ENCODE results near the gene TFE3. TPM values are rescaled to one million over a fixed set of nuclear protein-coding genes. Genes with fewer than 3 reads are reported as not detected.

Gene TFE3
- total and polyA plus RNA-seq, 2 experiments from 2014 or later = 21.4 to 83.8 TPM

DNA sequence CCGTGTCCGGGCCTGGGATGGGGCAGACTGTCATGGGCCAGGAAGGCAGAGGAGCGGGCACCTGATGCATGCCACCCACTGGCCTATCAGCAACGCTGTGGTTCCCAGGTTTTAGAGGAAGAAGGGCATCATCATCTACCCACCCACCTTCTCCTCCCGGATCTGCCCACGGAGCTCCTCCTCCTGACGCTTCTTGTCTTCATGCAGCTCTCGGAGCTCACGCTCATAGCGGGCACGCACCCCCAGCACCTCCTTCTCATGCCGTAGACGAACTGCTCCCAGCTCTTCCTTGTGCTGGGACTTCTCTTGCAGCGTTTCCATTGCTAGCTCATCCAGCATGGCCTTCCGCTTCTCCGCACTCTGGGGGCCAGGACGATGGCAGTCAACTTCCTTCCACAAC lies 60.1 kb downstream of the TFE3 start (continued):
- TF ChIP-seq, protein P1, sequence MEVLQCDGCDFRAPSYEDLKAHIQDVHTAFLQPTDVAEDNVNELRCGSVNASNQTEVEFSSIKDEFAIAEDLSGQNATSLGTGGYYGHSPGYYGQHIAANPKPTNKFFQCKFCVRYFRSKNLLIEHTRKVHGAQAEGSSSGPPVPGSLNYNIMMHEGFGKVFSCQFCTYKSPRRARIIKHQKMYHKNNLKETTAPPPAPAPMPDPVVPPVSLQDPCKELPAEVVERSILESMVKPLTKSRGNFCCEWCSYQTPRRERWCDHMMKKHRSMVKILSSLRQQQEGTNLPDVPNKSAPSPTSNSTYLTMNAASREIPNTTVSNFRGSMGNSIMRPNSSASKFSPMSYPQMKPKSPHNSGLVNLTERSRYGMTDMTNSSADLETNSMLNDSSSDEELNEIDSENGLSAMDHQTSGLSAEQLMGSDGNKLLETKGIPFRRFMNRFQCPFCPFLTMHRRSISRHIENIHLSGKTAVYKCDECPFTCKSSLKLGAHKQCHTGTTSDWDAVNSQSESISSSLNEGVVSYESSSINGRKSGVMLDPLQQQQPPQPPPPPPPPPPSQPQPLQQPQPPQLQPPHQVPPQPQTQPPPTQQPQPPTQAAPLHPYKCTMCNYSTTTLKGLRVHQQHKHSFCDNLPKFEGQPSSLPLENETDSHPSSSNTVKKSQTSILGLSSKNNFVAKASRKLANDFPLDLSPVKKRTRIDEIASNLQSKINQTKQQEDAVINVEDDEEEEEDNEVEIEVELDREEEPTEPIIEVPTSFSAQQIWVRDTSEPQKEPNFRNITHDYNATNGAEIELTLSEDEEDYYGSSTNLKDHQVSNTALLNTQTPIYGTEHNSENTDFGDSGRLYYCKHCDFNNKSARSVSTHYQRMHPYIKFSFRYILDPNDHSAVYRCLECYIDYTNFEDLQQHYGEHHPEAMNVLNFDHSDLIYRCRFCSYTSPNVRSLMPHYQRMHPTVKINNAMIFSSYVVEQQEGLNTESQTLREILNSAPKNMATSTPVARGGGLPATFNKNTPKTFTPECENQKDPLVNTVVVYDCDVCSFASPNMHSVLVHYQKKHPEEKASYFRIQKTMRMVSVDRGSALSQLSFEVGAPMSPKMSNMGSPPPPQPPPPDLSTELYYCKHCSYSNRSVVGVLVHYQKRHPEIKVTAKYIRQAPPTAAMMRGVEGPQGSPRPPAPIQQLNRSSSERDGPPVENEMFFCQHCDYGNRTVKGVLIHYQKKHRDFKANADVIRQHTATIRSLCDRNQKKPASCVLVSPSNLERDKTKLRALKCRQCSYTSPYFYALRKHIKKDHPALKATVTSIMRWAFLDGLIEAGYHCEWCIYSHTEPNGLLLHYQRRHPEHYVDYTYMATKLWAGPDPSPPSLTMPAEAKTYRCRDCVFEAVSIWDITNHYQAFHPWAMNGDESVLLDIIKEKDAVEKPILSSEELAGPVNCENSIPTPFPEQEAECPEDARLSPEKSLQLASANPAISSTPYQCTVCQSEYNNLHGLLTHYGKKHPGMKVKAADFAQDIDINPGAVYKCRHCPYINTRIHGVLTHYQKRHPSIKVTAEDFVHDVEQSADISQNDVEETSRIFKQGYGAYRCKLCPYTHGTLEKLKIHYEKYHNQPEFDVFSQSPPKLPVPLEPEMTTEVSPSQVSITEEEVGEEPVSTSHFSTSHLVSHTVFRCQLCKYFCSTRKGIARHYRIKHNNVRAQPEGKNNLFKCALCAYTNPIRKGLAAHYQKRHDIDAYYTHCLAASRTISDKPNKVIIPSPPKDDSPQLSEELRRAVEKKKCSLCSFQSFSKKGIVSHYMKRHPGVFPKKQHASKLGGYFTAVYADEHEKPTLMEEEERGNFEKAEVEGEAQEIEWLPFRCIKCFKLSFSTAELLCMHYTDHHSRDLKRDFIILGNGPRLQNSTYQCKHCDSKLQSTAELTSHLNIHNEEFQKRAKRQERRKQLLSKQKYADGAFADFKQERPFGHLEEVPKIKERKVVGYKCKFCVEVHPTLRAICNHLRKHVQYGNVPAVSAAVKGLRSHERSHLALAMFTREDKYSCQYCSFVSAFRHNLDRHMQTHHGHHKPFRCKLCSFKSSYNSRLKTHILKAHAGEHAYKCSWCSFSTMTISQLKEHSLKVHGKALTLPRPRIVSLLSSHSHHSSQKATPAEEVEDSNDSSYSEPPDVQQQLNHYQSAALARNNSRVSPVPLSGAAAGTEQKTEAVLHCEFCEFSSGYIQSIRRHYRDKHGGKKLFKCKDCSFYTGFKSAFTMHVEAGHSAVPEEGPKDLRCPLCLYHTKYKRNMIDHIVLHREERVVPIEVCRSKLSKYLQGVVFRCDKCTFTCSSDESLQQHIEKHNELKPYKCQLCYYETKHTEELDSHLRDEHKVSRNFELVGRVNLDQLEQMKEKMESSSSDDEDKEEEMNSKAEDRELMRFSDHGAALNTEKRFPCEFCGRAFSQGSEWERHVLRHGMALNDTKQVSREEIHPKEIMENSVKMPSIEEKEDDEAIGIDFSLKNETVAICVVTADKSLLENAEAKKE (CRISPR knock-in tag; IDR thresholded peaks at IDR 0.05) = no peak
- no peak for TF ChIP-seq NANOG (IDR thresholded peaks at IDR 0.05; ENCODE audit: borderline replicate concordance)
- TF ChIP-seq, protein P2, sequence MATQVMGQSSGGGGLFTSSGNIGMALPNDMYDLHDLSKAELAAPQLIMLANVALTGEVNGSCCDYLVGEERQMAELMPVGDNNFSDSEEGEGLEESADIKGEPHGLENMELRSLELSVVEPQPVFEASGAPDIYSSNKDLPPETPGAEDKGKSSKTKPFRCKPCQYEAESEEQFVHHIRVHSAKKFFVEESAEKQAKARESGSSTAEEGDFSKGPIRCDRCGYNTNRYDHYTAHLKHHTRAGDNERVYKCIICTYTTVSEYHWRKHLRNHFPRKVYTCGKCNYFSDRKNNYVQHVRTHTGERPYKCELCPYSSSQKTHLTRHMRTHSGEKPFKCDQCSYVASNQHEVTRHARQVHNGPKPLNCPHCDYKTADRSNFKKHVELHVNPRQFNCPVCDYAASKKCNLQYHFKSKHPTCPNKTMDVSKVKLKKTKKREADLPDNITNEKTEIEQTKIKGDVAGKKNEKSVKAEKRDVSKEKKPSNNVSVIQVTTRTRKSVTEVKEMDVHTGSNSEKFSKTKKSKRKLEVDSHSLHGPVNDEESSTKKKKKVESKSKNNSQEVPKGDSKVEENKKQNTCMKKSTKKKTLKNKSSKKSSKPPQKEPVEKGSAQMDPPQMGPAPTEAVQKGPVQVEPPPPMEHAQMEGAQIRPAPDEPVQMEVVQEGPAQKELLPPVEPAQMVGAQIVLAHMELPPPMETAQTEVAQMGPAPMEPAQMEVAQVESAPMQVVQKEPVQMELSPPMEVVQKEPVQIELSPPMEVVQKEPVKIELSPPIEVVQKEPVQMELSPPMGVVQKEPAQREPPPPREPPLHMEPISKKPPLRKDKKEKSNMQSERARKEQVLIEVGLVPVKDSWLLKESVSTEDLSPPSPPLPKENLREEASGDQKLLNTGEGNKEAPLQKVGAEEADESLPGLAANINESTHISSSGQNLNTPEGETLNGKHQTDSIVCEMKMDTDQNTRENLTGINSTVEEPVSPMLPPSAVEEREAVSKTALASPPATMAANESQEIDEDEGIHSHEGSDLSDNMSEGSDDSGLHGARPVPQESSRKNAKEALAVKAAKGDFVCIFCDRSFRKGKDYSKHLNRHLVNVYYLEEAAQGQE (IDR thresholded peaks at IDR 0.05; ENCODE audit: unreplicated experiment) = no peak

DNA sequence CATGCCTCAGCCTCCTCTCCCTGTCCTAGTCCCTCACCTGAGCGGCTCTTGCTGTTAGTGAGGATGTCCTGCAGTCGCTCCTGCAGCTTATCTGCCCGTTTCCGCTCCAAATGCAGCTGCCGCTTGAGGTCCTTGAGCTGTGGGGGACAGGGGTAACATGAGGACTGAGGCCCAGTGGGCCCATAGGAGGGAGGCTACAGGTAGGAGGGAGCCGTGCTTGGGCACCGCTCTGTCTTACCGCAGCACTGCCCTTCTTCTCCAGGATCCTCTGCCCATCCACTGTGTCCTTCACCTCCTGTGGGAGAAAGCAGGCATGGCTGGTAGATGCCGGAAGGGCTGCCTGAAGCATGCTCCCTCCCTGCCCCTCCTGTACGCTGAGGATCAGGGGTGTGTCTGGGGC lies 62.0 kb downstream of the TFE3 start:
- Histone ChIP-seq H3K79me2 (replicated peaks; ENCODE audit: insufficient read depth) (no peaks in the 10 kb centered on the region), H3K4me3 (no peak overlapping the region), H3K27ac (ENCODE audit: low read depth) (no peak overlapping the region), H4K20me1 (replicated peaks; ENCODE audit: insufficient read depth) (no peaks in the 10 kb centered on the region), H3K4me1 (ENCODE audit: insufficient read depth) (no peaks in the 10 kb centered on the region), H3K4me2 (no peak overlapping the region), H2AFZ (no peak overlapping the region), H3F3A (replicated peaks; ENCODE audit: low read depth) (no peaks in the 10 kb centered on the region), H3K36me3 (ENCODE audit: insufficient read depth) (peaks cover 10% of the 10 kb centered on the region; the same call in 1 of the 2 replicates), H3K27me3 (ENCODE audit: insufficient read depth) (no peaks in the 10 kb centered on the region), H3K9me2 (ENCODE audit: insufficient read depth) (no peaks in the 10 kb centered on the region)
- H3K4me1 Mint-ChIP-seq = no peaks in the 10 kb centered on the region
- ATAC-seq = no peak
- H3K36me3 Mint-ChIP-seq (ENCODE audit: low read depth) = peaks cover 74% of the 10 kb centered on the region
- no peaks in the 10 kb centered on the region; the same call in 2 of the 3 replicates for H3K9me3 Mint-ChIP-seq
- H3K27me3 Mint-ChIP-seq (ENCODE audit: insufficient read depth, low read depth, poor library complexity) = peaks cover 6% of the 10 kb centered on the region
- H3K27ac Mint-ChIP-seq = no peak overlapping the region
- DNase-seq (ENCODE audit: low spot score) = no peak
- no peak overlapping the region for H3K4me3 Mint-ChIP-seq
- TF ChIP-seq, protein P2 (IDR thresholded peaks at IDR 0.05; ENCODE audit: unreplicated experiment) = no peak
- TF ChIP-seq, protein P3, sequence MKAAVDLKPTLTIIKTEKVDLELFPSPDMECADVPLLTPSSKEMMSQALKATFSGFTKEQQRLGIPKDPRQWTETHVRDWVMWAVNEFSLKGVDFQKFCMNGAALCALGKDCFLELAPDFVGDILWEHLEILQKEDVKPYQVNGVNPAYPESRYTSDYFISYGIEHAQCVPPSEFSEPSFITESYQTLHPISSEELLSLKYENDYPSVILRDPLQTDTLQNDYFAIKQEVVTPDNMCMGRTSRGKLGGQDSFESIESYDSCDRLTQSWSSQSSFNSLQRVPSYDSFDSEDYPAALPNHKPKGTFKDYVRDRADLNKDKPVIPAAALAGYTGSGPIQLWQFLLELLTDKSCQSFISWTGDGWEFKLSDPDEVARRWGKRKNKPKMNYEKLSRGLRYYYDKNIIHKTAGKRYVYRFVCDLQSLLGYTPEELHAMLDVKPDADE (IDR thresholded peaks at IDR 0.05) = no peak
- TF ChIP-seq, protein P4, sequence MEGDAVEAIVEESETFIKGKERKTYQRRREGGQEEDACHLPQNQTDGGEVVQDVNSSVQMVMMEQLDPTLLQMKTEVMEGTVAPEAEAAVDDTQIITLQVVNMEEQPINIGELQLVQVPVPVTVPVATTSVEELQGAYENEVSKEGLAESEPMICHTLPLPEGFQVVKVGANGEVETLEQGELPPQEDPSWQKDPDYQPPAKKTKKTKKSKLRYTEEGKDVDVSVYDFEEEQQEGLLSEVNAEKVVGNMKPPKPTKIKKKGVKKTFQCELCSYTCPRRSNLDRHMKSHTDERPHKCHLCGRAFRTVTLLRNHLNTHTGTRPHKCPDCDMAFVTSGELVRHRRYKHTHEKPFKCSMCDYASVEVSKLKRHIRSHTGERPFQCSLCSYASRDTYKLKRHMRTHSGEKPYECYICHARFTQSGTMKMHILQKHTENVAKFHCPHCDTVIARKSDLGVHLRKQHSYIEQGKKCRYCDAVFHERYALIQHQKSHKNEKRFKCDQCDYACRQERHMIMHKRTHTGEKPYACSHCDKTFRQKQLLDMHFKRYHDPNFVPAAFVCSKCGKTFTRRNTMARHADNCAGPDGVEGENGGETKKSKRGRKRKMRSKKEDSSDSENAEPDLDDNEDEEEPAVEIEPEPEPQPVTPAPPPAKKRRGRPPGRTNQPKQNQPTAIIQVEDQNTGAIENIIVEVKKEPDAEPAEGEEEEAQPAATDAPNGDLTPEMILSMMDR (conservative IDR thresholded peaks at IDR 0.05; ENCODE audit: low read depth in 2 of 2) = no peak
- TF ChIP-seq ZNF114 (CRISPR knock-in tag; IDR thresholded peaks at IDR 0.05) (no peak), NANOG (IDR thresholded peaks at IDR 0.05; ENCODE audit: borderline replicate concordance) (no peak), EZH2phosphoT487 (IDR thresholded peaks at IDR 0.05; ENCODE audit: unreplicated experiment) (no peak), STAT1 (IDR thresholded peaks at IDR 0.05; ENCODE audit: unreplicated experiment) (no peak)

Data from GM23338 (cell line).